Embryonic facial prominence (tissue), 1 donor: ENCODE measurements around the gene TEKT5.

Source experiments
- DNase-seq: peaks from one replicate; pipeline ENCODE4 v3.0.0-alpha.2; 2016; ENCODE audit errors: extremely low spot score

TEKT5 gene

GRCh38 chr16:10610499-10611184 lies 84.1 kb downstream of the TEKT5 start:
- DNase-seq, result no peak

- DNase-seq, result no peak
Observed at GRCh38 chr16:10609402-10609774, 85.3 kb downstream of the TEKT5 start.

- no peak for DNase-seq
Observed at GRCh38 chr16:10608687-10609401, 85.9 kb downstream of the TEKT5 start.

GRCh38 chr16:10607157-10607556 lies 87.6 kb downstream of the TEKT5 start:
- no peak for DNase-seq

- DNase-seq, result no peak
Observed at GRCh38 chr16:10606607-10607006, 88.1 kb downstream of the TEKT5 start.

GRCh38 chr16:10605636-10606035 lies 89.1 kb downstream of the TEKT5 start:
- DNase-seq, result no peak

GRCh38 chr16:10601444-10602408 lies 93.0 kb downstream of the TEKT5 start:
- DNase-seq, result no peak

GRCh38 chr16:10600782-10601443 lies 93.8 kb downstream of the TEKT5 start:
- no peak for DNase-seq

- no peak for DNase-seq
Observed at GRCh38 chr16:10599626-10600025, 95.1 kb downstream of the TEKT5 start.

- DNase-seq, result no peak
Observed at GRCh38 chr16:10598157-10598556, 96.6 kb downstream of the TEKT5 start.

- DNase-seq, result no peak
Observed at GRCh38 chr16:10597187-10597601, 97.5 kb downstream of the TEKT5 start.

- DNase-seq, result no peak
Observed at GRCh38 chr16:10594312-10594950, 100.3 kb downstream of the TEKT5 start.

- no peak for DNase-seq
Observed at GRCh38 chr16:10592611-10593010, 102.1 kb downstream of the TEKT5 start.

GRCh38 chr16:10590342-10590741 lies 104.4 kb downstream of the TEKT5 start:
- no peak for DNase-seq

GRCh38 chr16:10589109-10589508 lies 105.6 kb downstream of the TEKT5 start:
- DNase-seq, result no peak

- DNase-seq, result no peak
Observed at GRCh38 chr16:10587622-10588021, 107.1 kb downstream of the TEKT5 start.

- no peak for DNase-seq
Observed at GRCh38 chr16:10584981-10585438, 109.7 kb downstream of the TEKT5 start.

GRCh38 chr16:10583269-10583668 lies 111.5 kb downstream of the TEKT5 start:
- DNase-seq, result no peak

- no peak for DNase-seq
Observed at GRCh38 chr16:10581507-10581906, 113.2 kb downstream of the TEKT5 start.

- no peak for DNase-seq
Observed at GRCh38 chr16:10580883-10581247, 113.9 kb downstream of the TEKT5 start.
